Body of pancreas (tissue), 4 donors: ENCODE results near the gene STK38.

ENCODE experiments used
- CTCF ChIP-seq, 7 experiments: fragments of 450-650 bp in 4 of 7; fragments of 200-600 bp in 3 of 7; sonication (generic) in 3 of 7; IDR thresholded peaks; one replicate each; pipeline ENCODE4 v1.5.1; 2016 to 2019; ENCODE audit warnings: antibody characterized with exemption in 7 of 7
- POLR2A ChIP-seq, 3 donors: fragments of 450-650 bp; IDR thresholded peaks; one replicate each; pipeline ENCODE4 v1.6.1; 2016; ENCODE audit warnings: antibody characterized with exemption in 3 of 3, mild to moderate bottlenecking in 2 of 3

- no peak for TF ChIP-seq CTCF (IDR thresholded peaks at IDR 0.05)
- TF ChIP-seq POLR2A (IDR thresholded peaks at IDR 0.05), result no peak
Observed at GRCh38 chr6:36570264-36570663, 23.0 kb upstream of the STK38 start.
